HG02759 (cell line): ENCODE measurements around the gene MYH10.
"Not testable (repeated sequence)": the region's sequence is repeated elsewhere in the genome, so short reads cannot be mapped to it uniquely, and the experiment has no call there.

Experiments
- ATAC-seq: cut with Tn5 transposase; IDR thresholded peaks from one replicate; pipeline ENCODE4 v1.9.1; 2021; ENCODE audit warnings: mild to moderate bottlenecking, moderate library complexity; ENCODE audit not compliant: unreplicated experiment

The MYH10 gene

DNA sequence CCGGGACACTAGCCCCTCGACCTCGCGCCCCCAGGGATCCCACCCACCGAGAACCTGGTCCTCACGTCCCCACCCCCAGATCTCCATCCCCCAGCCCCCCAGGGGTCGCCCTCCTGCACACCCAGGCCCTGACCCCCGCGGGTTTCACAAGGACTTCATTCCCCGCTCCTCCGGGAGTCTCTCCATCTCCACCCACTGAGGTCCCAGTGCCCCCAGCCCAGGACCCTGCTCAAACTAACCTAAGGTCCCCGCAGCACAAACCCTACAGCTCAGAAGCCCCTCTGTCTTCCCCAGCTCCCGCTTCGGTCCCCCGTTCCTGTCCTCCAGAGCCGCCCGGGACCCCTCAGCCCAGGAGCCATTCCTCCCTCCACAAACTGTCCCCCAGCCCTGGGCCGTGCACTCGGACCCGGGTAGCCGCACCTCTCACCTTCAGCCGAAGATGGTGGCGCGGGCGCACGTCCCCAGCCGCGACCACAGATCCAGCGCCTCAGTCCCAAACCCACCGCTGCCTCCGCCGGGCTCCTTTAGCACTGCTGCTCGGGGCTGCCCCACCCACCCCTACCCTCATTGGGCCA lies at the start of gene MYH10:
TSS of gene MYH10 (minus strand) at position 499 of the 575 bp plus-strand sequence. CDS start 7,479 bp downstream, outside the sequence.
- ATAC-seq = no peak

DNA sequence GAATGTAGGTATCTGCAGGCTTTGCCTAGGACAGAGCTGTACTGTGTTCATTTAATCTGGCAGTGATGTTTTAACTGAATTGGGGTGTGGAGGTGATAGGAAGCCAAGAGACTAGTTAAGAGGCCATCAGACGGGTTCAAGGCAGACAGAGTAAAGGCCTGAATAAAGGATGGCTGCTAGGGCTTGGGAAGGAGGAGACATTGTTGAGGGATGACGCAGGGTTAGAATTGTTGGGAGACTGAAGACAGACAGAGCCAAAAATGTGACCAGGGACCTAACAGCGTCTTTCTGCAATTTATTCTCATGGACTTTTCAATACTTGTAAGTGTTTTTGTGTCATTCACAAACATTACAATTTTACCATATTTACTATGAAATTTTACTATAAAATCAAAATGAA lies 48.6 kb upstream of the MYH10 start:
- ATAC-seq = no peak

DNA sequence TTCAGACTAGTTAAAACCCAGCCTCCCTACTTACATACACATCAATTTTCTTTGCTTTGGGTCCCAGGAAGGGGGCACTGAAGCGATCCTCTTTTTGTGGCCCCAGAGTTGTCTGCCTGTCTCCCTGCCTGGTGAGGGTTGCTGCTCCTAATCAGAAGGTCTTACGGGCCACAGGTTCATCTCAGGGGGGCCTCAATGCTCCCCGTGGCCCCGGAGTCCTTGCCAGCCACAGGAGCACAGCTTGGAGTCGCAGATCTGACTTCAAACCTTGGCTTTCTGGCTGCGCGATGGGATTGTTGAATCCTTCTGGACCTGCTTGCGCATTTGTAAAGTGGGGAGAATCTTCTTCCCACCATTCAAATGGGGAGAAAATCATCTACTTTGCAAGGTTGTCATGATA lies 44.8 kb upstream of the MYH10 start:
- ATAC-seq = no peak

GRCh38 chr17:8674344-8675305 lies 44.1 kb upstream of the MYH10 start:
- ATAC-seq = no peak

- ATAC-seq = no peak
These were observed 43.1 kb upstream of the MYH10 start for GRCh38 chr17:8673612-8674011.

DNA sequence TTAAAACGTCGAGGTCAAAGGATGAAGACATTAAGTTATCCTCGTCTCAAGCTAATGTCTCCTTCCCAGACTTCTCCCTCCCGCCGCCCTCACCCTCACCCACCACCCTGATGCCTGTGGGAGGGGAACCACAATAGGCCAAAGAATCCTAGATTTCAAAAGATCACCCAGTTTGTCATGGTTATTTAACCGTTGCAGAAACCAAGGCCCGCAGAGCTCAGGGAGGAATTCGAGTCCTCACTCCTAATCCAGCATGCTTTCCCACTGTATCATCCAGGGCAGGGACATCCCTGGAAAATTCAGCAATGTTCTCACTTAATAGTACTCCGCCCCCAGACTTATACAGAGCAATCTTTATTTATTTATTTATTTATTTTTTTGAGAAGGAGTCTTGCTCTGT lies 41.8 kb upstream of the MYH10 start:
- ATAC-seq = no peak

DNA sequence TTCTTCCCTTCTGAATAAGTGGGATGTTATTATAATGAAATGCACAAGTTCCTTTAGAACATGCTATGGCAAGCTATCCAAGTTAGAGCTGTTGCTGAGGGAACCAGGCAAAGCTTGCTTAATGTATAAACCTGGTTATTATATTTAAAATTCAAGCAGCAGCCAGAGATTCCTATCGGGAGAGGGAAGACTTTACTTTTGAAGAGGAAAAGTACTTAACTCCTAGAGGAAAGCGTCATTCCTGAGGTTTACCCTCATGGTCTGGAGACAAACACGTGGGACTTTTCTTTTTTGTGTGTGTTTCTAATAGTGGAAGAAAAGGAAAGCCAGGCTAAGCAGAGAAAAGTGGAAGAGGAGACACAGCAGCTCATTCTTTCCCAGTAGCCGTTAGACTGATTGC lies 39.9 kb upstream of the MYH10 start:
- no peak for ATAC-seq

GRCh38 chr17:8668176-8668740 lies 37.7 kb upstream of the MYH10 start:
- ATAC-seq = no peak

DNA sequence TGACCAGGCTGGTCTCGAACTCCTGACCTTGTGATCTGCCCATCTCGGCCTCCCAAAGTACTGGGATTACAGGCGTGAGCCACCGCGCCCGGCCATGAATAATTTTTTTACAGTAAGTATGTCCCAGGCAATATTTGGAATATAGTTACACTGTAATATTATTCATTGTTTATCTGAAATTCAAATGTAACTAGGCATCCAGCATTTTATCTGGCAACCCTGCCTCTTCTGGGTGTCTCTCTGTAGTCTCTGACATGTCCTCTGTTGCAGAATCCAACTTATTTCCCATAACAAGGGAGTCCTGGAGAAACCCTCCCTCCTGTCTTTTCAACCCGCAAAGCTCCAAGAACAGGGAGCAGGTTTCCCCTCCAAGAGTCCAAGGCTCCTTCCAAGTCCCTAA lies 36.9 kb upstream of the MYH10 start:
- ATAC-seq = no peak

DNA sequence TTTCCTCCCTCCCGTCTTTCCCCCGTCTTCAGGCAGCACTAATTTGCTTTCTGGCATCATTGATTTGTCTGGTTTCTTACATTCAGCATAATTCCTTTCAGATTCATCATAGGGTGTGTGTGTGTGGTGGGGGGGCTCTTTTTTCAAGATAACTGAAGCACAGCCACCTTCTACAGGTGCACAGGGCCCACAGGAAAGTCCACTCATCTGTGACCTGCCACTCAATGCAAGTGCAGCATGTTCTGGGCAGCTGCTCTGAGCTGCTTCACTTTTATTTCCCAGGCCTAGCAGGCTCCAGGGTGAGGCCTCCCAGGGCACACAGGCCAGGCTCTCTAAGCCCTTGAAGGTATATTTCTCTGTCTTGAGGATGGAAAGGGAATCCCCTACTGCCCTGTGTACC lies 35.2 kb upstream of the MYH10 start:
- ATAC-seq = no peak

DNA sequence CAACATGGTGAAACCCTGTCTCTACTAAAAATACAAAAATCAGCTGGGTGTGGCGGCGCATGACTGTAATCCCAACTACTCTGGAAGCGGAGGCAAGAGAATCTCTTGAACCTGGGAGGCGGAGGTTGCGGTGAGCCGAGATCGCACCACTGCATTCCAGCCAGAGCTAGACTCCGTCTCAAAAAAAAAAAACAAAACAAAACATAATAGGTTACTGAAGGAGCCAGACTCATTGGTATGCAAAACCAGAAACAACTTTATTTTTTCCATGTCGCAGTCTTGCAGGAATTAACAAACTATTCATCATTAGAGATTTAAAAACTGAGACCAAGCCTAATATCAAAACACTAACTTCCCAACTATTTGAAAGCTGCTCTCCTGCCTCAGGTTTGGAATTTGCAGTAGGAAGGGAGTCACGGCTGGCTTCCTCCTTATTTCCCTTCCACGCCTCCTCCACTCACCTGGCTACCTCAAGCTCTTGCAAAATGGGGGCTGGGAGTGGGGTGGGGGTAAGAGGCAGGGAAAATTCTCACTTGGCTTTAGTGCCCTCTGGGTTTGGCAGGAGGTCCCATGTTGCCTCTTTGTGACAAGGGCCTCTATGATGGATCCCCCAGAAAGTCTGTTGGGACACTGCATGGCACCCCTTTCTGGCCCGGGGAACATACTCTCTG lies 34.1 kb upstream of the MYH10 start:
- ATAC-seq = no peak

DNA sequence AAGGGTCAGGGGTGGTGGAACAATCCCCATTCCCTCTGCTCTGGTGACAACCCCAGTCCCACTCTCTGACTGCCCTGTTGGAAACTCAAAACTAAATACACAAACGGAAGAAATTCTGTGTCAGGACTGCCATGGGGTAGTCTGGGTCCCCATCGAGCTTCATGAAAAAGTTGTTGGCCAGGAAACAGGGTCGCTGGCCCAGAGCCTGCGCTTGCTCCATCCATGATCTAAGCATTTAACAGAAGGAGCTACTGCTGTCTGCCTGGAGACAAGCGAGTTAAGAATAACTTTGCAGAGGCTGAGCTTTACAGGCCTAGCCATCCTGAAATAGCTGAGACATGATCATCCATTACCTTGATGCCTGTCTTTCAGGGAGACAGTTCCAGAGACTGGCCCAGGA lies 32.4 kb upstream of the MYH10 start:
- ATAC-seq = no peak

DNA sequence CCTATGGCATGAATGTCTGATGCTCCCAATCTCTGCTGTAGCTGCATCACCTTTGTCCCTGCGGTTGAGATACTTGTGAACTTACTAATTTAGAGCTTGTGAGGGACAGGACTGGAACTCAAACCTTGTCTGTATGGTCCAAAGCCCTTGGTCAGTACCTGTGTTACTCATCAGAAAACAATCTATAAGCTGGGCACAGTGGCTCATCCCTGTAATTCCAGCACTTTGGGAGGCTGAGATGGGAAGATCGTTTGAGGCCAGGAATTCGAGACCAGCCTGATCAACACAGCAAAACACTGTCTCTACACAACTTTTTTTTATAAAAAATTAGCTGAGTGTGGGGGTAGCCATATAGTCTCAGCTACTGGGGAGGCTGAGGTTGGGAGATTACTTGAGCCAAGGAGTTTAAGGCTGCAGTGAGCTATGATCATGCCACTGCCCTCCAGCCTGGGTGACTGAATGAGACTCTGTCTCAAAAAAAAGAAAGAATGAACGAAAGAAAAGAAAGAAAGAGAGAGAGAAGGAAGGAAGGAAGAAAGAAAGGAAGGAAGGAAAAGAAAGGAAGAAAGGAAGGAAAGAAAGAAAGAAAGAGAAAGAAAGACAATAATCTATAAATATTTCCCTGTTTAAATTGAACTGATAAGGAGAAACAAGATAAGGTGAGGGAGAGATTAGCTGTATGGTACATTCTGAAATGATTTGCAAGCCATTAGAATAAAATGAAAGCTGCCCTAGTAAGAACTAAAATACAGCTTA lies 31.7 kb upstream of the MYH10 start:
- ATAC-seq = no peak

DNA sequence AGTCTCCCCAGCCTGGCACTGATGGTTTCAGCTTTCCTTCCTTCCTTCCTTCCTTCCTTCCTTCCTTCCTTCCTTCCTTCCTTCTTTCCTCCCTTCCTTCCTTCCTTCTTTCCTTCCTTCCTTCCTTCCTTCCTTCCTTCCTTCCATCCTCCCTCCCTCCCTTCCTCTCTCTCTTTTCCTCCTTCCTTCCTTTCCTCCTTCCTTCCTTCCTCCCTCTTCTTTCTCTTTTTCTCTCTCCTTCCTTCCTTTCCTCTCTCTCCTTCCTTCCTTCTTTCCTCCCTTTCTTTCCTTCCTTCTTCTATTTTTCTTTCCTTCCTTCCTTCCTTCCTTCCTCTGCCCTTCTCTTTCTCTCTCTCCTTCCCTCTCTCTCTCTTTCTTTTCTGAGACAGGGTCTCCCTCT lies 30.2 kb upstream of the MYH10 start:
- not testable (repeated sequence) for ATAC-seq

DNA sequence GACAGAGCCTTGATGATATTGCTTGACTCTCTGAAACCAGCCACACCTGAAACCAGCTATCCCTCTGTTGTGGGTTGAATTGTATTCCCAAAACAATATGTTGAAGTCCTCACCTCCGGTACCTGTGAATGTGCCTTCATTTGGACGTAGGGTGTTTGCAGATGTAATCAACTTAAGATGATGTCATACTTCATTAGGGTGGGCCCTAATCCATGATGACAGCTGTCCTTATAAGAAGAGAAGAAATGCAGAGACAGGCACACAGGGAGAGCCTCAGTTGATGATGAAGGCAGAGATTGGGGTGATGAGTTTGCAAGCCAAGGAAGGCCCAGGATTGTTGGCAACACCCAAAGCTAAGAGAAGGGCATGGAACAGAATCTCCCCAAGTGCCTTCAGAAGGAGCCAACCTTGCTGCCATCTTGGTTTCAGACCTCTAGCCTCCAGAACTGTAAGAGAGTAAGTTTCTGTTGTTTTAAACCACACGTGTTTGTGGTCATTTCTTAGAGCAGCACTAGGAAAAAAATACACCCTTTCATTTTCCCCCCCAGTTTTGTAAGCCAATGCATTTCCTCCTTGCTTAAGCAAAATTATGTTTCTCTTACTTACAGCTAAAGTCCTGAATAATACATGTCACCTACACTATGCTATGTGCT lies 29.4 kb upstream of the MYH10 start:
- ATAC-seq = no peak

- ATAC-seq = no peak
These were observed 28.3 kb upstream of the MYH10 start for GRCh38 chr17:8658810-8659209.

GRCh38 chr17:8656693-8657092 lies 26.2 kb upstream of the MYH10 start:
- no peak for ATAC-seq

DNA sequence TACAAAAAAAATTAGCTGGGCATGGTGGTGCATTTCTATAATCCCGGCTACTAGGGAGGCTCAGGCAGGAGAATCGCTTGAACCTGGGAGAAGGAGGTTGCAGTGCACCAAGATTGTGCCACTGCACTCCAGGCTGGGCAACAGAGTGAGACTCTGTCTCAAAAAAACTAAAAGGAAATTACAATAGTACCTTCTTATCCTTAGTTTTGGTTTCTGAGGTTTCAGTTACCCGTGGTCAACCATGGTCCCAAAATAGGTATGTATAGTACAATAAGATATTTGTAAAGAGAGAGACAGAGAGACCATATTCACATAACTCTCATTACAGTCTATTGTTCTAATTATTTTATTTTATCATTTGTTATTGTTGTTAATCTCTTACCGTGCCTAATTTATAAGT lies 24.3 kb upstream of the MYH10 start:
- ATAC-seq = no peak

- no peak for ATAC-seq
These were observed 20.5 kb upstream of the MYH10 start for GRCh38 chr17:8651013-8651412.

DNA sequence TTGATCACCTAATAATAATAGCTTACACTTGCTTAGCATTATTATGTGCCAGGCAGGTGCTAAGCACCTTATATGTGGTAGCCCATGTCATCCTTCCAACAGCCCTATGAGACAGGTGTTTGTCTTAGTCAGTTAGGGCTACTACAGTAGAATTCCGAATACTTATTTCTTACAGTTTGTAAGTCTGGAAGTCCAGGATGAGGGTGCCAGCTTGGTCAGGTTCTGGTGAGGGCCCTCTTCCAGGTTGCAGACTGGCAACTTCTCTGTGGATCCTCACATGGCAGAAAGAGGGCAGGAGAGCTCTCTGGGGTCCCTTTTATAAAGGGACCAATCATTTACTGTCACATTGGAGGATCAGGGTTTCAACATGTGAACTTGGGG lies 19.6 kb upstream of the MYH10 start:
- no peak for ATAC-seq
